Prostate gland (tissue), 2 donors: ENCODE data around the gene GCNT2. TPM values are rescaled to one million over a fixed set of nuclear protein-coding genes. Genes with fewer than 3 reads are reported as not detected.

Experiments used
- DNase-seq: peaks from one replicate; pipeline ENCODE4 v3.0.0-alpha.2; 2019; ENCODE audit warnings: low spot score
- H3K27ac ChIP-seq, 2 donors: fragments of 200-600 bp; sonication (generic); 2 replicates each; pipeline ENCODE4 v1.5.1; 2017 to 2019
- H3K27me3 ChIP-seq: fragments of 200-600 bp; sonication (generic); replicated peaks from 2 replicates; pipeline ENCODE4 v1.5.1; 2019; ENCODE audit not compliant: insufficient read depth
- H3K36me3 ChIP-seq, 2 donors: fragments of 200-600 bp; sonication (generic); 1 replicate in 1 of 2; 2 replicates in 1 of 2; pipeline versions ENCODE4 v1.5.1 to v1.8.1; 2017 to 2019
- H3K4me1 ChIP-seq: fragments of 200-600 bp; sonication (generic); replicated peaks from 2 replicates; pipeline ENCODE4 v1.5.1; 2019
- H3K4me3 ChIP-seq, 2 donors: fragments of 200-600 bp; sonication (generic); 2 replicates each; pipeline ENCODE4 v1.5.1; 2017 to 2019
- H3K9me3 ChIP-seq: fragments of 200-600 bp; sonication (generic); 2 replicates; pipeline ENCODE4 v1.5.1; 2017
- CTCF ChIP-seq, 4 experiments: fragments of 200-600 bp in 2 of 4; fragments of 450-650 bp in 2 of 4; sonication (generic) in 2 of 4; IDR thresholded peaks; 1 replicate in 3 of 4; 2 replicates in 1 of 4; pipeline ENCODE4 v1.5.1; 2016 to 2019; ENCODE audit warnings: antibody characterized with exemption in 4 of 4, mild to moderate bottlenecking in 2 of 4, moderate library complexity in 2 of 4
- POLR2A ChIP-seq: fragments of 450-650 bp; IDR thresholded peaks from one replicate; pipeline ENCODE4 v1.6.1; 2016; ENCODE audit warnings: antibody characterized with exemption, mild to moderate bottlenecking
- POLR2AphosphoS5 ChIP-seq: sonication (generic); formaldehyde crosslinking; IDR thresholded peaks from one replicate; pipeline ENCODE4 v1.6.1; 2017; ENCODE audit warnings: antibody characterized with exemption
- WGBS: methylation state at CpG from one replicate; pipeline ENCODE4 v1.1.5; 2018; 5-methylcytosine and 5-hydroxymethylcytosine counted together
- intact Hi-C: fragments of 100-400 bp; cut with DNase I; formaldehyde crosslinking; loops from one replicate; pipeline ENCODE4 v1.14.2; 2022
- total RNA-seq, 2 donors: library from RNA; depleted of rRNA; stranded (reverse); fragments of >200 nt; gene quantifications; one replicate each; pipeline ENCODE4 v1.1.0, GENCODE V29; 2016

The GCNT2 gene
- total RNA-seq, 2 donors from 2014 or later: 22.9 to 58.2 TPM

GRCh38 chr6:10618409-10618808 is 97.3 kb downstream of the GCNT2 start:
- WGBS: 38% methylated on average over 3 of the region's 3 CpGs
- intact Hi-C loops: loop anchor here (10.0 kb wide), 1 partner anchor 76 kb away; the partner anchor contains the start of genes C6orf52 and PAK1IP1
- H3K36me3 ChIP-seq: no peaks in the 10 kb centered on the region
- H3K4me3 ChIP-seq: no peak overlapping the region
- DNase-seq: no peak
- no peaks in the 10 kb centered on the region for H3K9me3 ChIP-seq
- H3K27ac ChIP-seq: peak overlapping the region; percentile 41 to 80
- H3K27me3 ChIP-seq: no peaks in the 10 kb centered on the region
- peaks cover 3% of the 10 kb centered on the region for H3K4me1 ChIP-seq
- TF ChIP-seq POLR2A (no peak), CTCF (IDR thresholded peaks at IDR 0.05) (no peak), POLR2AphosphoS5 (peak; percentile 68)

GRCh38 chr6:10621213-10621612 is 100.1 kb downstream of the GCNT2 start:
- WGBS: 81% methylated on average over 5 of the region's 5 CpGs
- no peaks in the 10 kb centered on the region for H3K27me3 ChIP-seq
- H3K4me1 ChIP-seq: no peaks in the 10 kb centered on the region
- no peak overlapping the region for H3K4me3 ChIP-seq
- peak overlapping the region in 1 of 2 donors; percentile 10 for H3K27ac ChIP-seq
- no peaks in the 10 kb centered on the region for H3K36me3 ChIP-seq
- no peak for TF ChIP-seq CTCF (IDR thresholded peaks at IDR 0.05)
- TF ChIP-seq POLR2A: no peak
- TF ChIP-seq POLR2AphosphoS5: no peak
- no peaks in the 10 kb centered on the region for H3K9me3 ChIP-seq
- intact Hi-C loops: loop anchor here (10.0 kb wide), 1 partner anchor 106 kb away; no protein-coding TSS in a partner anchor
- no peak for DNase-seq

- intact Hi-C loops: loop anchor here (10.0 kb wide), 1 partner anchor 107 kb away; no protein-coding TSS in a partner anchor
- Histone ChIP-seq H3K4me3 (no peak overlapping the region), H3K27ac (peak overlapping the region in 1 of 2 donors; percentile 10), H3K27me3 (no peaks in the 10 kb centered on the region), H3K36me3 (no peaks in the 10 kb centered on the region), H3K9me3 (no peaks in the 10 kb centered on the region), H3K4me1 (no peaks in the 10 kb centered on the region)
- DNase-seq: no peak
- WGBS: 95% methylated on average over 4 of the region's 4 CpGs
- no peak for TF ChIP-seq POLR2AphosphoS5
- no peak for TF ChIP-seq CTCF (IDR thresholded peaks at IDR 0.05)
- no peak for TF ChIP-seq POLR2A
Observed at GRCh38 chr6:10621847-10622246, 100.7 kb downstream of the GCNT2 start.

- intact Hi-C loops: loop anchor here (10.0 kb wide), 1 partner anchor 110 kb away; no protein-coding TSS in a partner anchor
- WGBS: 98% methylated on average over 5 of the region's 5 CpGs
- no peaks in the 10 kb centered on the region for H3K9me3 ChIP-seq
- no peaks in the 10 kb centered on the region for H3K4me1 ChIP-seq
- no peak overlapping the region for H3K27ac ChIP-seq
- H3K4me3 ChIP-seq: no peak overlapping the region
- H3K36me3 ChIP-seq: no peaks in the 10 kb centered on the region
- no peak for DNase-seq
- TF ChIP-seq CTCF (IDR thresholded peaks at IDR 0.05): no peak
- no peak for TF ChIP-seq POLR2AphosphoS5
- TF ChIP-seq POLR2A: no peak
- no peaks in the 10 kb centered on the region for H3K27me3 ChIP-seq
Observed at GRCh38 chr6:10624836-10625235, 103.7 kb downstream of the GCNT2 start.

- WGBS: 74% methylated on average over 9 of the region's 9 CpGs
- intact Hi-C loops: loop anchor here (10.0 kb wide), 1 partner anchor 111 kb away; no protein-coding TSS in a partner anchor
- Histone ChIP-seq H3K36me3 (no peaks in the 10 kb centered on the region), H3K27me3 (no peaks in the 10 kb centered on the region), H3K4me1 (no peaks in the 10 kb centered on the region), H3K27ac (no peak overlapping the region), H3K4me3 (no peak overlapping the region), H3K9me3 (no peaks in the 10 kb centered on the region)
- TF ChIP-seq CTCF (IDR thresholded peaks at IDR 0.05) (no peak), POLR2AphosphoS5 (no peak), POLR2A (no peak)
- no peak for DNase-seq
Observed at GRCh38 chr6:10626154-10626741, 105.1 kb downstream of the GCNT2 start.
